ENCODE results near the gene ALAS1.

Gene ALAS1

GRCh38 chr3:52216585-52217408 is 18.8 kb downstream of the ALAS1 start:
- no peaks in the 10 kb centered on the region for H3K9me3 ChIP-seq (ENCODE audit: control insufficient read depth, insufficient read depth, low read length)
- peaks cover 5% of the 10 kb centered on the region; the same call in 1 of the 2 replicates for H3K4me1 ChIP-seq (ENCODE audit: insufficient read depth, low read length)
- H3K9ac ChIP-seq (ENCODE audit: low read depth, low read length), result no peak overlapping the region
- peaks cover 10% of the 10 kb centered on the region; the same call in 1 of the 2 replicates for H3K36me3 ChIP-seq (ENCODE audit: insufficient read depth, low read length)

GRCh38 chr3:52217409-52217805 is 19.4 kb downstream of the ALAS1 start:
- peaks cover 5% of the 10 kb centered on the region; the same call in 1 of the 2 replicates for H3K4me1 ChIP-seq (ENCODE audit: insufficient read depth, low read length)
- no peaks in the 10 kb centered on the region for H3K9me3 ChIP-seq (ENCODE audit: control insufficient read depth, insufficient read depth, low read length)
- H3K9ac ChIP-seq (ENCODE audit: low read depth, low read length), result no peak overlapping the region
- peaks cover 6% of the 10 kb centered on the region; the same call in 1 of the 2 replicates for H3K36me3 ChIP-seq (ENCODE audit: insufficient read depth, low read length)

GRCh38 chr3:52218026-52218425 is 20.1 kb downstream of the ALAS1 start:
- H3K9ac ChIP-seq (ENCODE audit: low read depth, low read length), result no peak overlapping the region
- no peaks in the 10 kb centered on the region for H3K9me3 ChIP-seq (ENCODE audit: control insufficient read depth, insufficient read depth, low read length)
- peaks cover 6% of the 10 kb centered on the region; the same call in 1 of the 2 replicates for H3K36me3 ChIP-seq (ENCODE audit: insufficient read depth, low read length)
- peaks cover 5% of the 10 kb centered on the region; the same call in 1 of the 2 replicates for H3K4me1 ChIP-seq (ENCODE audit: insufficient read depth, low read length)

GRCh38 chr3:52218454-52218853 is 20.5 kb downstream of the ALAS1 start:
- H3K9me3 ChIP-seq (ENCODE audit: control insufficient read depth, insufficient read depth, low read length), result no peaks in the 10 kb centered on the region
- peaks cover 6% of the 10 kb centered on the region; the same call in 1 of the 2 replicates for H3K36me3 ChIP-seq (ENCODE audit: insufficient read depth, low read length)
- H3K9ac ChIP-seq (ENCODE audit: low read depth, low read length), result no peak overlapping the region
- peaks cover 5% of the 10 kb centered on the region; the same call in 1 of the 2 replicates for H3K4me1 ChIP-seq (ENCODE audit: insufficient read depth, low read length)

GRCh38 chr3:52218937-52219650 is 21.1 kb downstream of the ALAS1 start:
- Histone ChIP-seq H3K9ac (ENCODE audit: low read depth, low read length) (no peak overlapping the region), H3K36me3 (ENCODE audit: insufficient read depth, low read length) (peaks cover 4% of the 10 kb centered on the region; the same call in 1 of the 2 replicates), H3K9me3 (ENCODE audit: control insufficient read depth, insufficient read depth, low read length) (no peaks in the 10 kb centered on the region), H3K4me1 (ENCODE audit: insufficient read depth, low read length) (peaks cover 5% of the 10 kb centered on the region; the same call in 1 of the 2 replicates)

- peaks cover 5% of the 10 kb centered on the region; the same call in 1 of the 2 replicates for H3K4me1 ChIP-seq (ENCODE audit: insufficient read depth, low read length)
- H3K9ac ChIP-seq (ENCODE audit: low read depth, low read length), result no peak overlapping the region
- H3K36me3 ChIP-seq (ENCODE audit: insufficient read depth, low read length), result no peaks in the 10 kb centered on the region
- no peaks in the 10 kb centered on the region for H3K9me3 ChIP-seq (ENCODE audit: control insufficient read depth, insufficient read depth, low read length)
Observed at GRCh38 chr3:52220380-52221026, 22.5 kb downstream of the ALAS1 start.

GRCh38 chr3:52221141-52221562 is 23.2 kb downstream of the ALAS1 start:
- Histone ChIP-seq H3K9ac (ENCODE audit: low read depth, low read length) (no peak overlapping the region), H3K4me1 (ENCODE audit: insufficient read depth, low read length) (peaks cover 5% of the 10 kb centered on the region; the same call in 1 of the 2 replicates), H3K9me3 (ENCODE audit: control insufficient read depth, insufficient read depth, low read length) (no peaks in the 10 kb centered on the region), H3K36me3 (ENCODE audit: insufficient read depth, low read length) (no peaks in the 10 kb centered on the region)

- Histone ChIP-seq H3K9me3 (ENCODE audit: control insufficient read depth, insufficient read depth, low read length) (no peaks in the 10 kb centered on the region), H3K4me1 (ENCODE audit: insufficient read depth, low read length) (peaks cover 5% of the 10 kb centered on the region; the same call in 1 of the 2 replicates), H3K9ac (ENCODE audit: low read depth, low read length) (no peak overlapping the region), H3K36me3 (ENCODE audit: insufficient read depth, low read length) (no peaks in the 10 kb centered on the region)
Observed at GRCh38 chr3:52221563-52222318, 23.8 kb downstream of the ALAS1 start.

- Histone ChIP-seq H3K9me3 (ENCODE audit: control insufficient read depth, insufficient read depth, low read length) (no peaks in the 10 kb centered on the region), H3K4me1 (ENCODE audit: insufficient read depth, low read length) (peaks cover 5% of the 10 kb centered on the region; the same call in 1 of the 2 replicates), H3K9ac (ENCODE audit: low read depth, low read length) (no peak overlapping the region), H3K36me3 (ENCODE audit: insufficient read depth, low read length) (no peaks in the 10 kb centered on the region)
Observed at GRCh38 chr3:52222319-52223221, 24.6 kb downstream of the ALAS1 start.

- H3K9ac ChIP-seq (ENCODE audit: low read depth, low read length), result no peak overlapping the region
Observed at GRCh38 chr3:52223449-52224408, 25.8 kb downstream of the ALAS1 start.

GRCh38 chr3:52225452-52226228 is 27.7 kb downstream of the ALAS1 start, which contains the start of gene TLR9:
Gene TLR9 (minus strand): TSS chr3:52225645. CDS start chr3:52225529, 116 bp downstream.
- no peak within 1 kb of the TSS for H3K9ac ChIP-seq (ENCODE audit: low read depth, low read length)
- peaks cover 3% of the 10 kb centered on the region; the same call in 1 of the 2 replicates for H3K36me3 ChIP-seq (ENCODE audit: insufficient read depth, low read length)
- no peaks in the 10 kb centered on the region for H3K9me3 ChIP-seq (ENCODE audit: control insufficient read depth, insufficient read depth, low read length)
- peaks cover 4% of the 10 kb centered on the region; the same call in 1 of the 2 replicates for H3K4me1 ChIP-seq (ENCODE audit: insufficient read depth, low read length)

More at GRCh38 chr3:52223449-52224408, 25.8 kb downstream of the ALAS1 start:
- H3K4me1 ChIP-seq (ENCODE audit: insufficient read depth, low read length), result peaks cover 5% of the 10 kb centered on the region; the same call in 1 of the 2 replicates
- no peaks in the 10 kb centered on the region for H3K9me3 ChIP-seq (ENCODE audit: control insufficient read depth, insufficient read depth, low read length)
- H3K36me3 ChIP-seq (ENCODE audit: insufficient read depth, low read length), result no peaks in the 10 kb centered on the region
